GM19455 (cell line): ENCODE results near the gene SMG5.
"Not testable (repeated sequence)": the region's sequence is repeated elsewhere in the genome, so short reads cannot be mapped to it uniquely, and the experiment has no call there.

Source experiments
- ATAC-seq: cut with Tn5 transposase; IDR thresholded peaks from one replicate; pipeline ENCODE4 v1.9.1; 2021; ENCODE audit not compliant: unreplicated experiment

SMG5 gene

GRCh38 chr1:156282479-156283222 is at the start of gene SMG5:
SMG5 (minus strand) TSS chr1:156282825; CDS start chr1:156282680, 145 bp downstream.
- ATAC-seq, result peak; percentile 79

DNA sequence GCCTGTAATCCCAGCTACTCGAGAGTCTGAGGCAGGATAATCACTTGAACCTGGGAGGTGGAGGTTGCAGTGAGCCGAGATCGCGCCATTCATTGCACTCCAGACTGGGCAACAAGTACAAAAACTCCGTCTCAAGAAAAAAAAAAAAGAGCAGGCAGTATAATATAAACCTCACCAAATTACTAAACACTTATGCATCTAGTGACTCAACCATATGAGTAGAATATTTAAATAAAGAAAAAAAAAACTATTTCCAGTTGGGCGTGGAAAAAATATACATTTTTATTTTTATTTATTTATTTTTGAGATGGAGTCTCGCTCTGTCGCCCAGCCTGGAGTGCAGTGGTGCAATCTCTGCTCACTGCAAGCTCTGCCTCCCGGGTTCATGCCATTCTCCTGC is 40.6 kb upstream of the SMG5 start:
- ATAC-seq, result not testable (repeated sequence)

DNA sequence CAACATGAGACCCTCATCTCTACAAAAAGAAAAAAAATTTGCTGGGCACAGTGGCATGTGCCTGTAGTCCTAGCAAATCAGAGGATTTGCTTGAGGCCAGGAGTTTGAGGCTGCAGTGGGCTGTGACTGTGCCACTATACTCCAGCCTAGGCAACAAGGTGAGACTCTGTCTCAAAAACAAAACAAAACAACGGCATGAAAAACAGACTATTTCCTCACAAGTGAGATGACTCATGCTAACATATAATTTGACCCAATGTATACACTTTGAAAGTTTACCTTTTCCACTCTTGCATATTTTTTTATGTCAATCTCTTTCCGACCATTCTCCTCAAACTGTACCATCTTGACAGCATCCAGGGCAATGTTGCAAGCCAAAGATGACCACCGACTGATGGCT is 37.9 kb upstream of the SMG5 start:
- no peak for ATAC-seq

GRCh38 chr1:156319664-156320063 is 37.0 kb upstream of the SMG5 start:
- ATAC-seq, result no peak

DNA sequence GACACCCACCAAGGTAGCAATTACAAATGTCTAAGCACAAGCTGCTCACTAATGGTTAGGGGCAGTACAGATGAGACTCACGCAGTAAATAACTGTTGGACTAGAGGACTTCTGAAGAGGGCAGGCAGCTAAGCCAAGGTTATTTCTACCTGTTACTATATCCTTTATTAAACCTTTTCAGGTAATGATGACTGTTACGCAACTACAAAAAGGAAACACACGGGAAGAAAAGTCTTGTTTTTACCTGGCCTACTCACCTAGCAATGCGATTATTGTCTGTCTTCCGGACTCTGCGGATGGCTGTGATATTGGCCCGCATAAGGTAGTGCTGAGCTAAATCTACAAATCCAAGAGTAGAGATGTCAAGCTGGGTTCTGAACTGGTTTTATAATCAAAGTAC is 34.3 kb upstream of the SMG5 start:
- ATAC-seq, result no peak

GRCh38 chr1:156310962-156311361 is 28.3 kb upstream of the SMG5 start:
- ATAC-seq, result no peak

DNA sequence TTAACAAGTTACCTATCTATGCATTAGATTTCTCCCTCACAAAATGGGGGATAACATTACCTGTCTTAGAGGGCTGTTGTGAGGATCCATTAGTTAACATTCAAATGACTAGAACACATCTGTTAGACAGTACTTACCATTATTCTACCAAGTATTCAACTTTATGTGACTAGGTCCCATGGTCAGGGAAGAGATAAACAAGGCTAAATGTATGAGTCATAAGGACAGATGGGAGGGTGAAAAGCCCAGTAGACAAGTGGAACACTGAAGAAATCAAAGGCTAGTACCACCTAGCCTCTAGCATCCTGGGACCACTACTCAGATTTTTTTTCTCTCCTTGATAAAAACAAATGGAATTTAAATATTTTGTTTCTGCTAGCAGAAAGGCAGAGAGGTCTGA is 25.5 kb upstream of the SMG5 start:
- ATAC-seq, result no peak

- ATAC-seq, result no peak
Measured at GRCh38 chr1:156305215-156305614, 22.6 kb upstream of the SMG5 start.

GRCh38 chr1:156303241-156303640 is 20.6 kb upstream of the SMG5 start:
- ATAC-seq, result no peak

GRCh38 chr1:156298852-156299357 is 16.3 kb upstream of the SMG5 start, which contains the start of gene VHLL:
VHLL (minus strand) TSS chr1:156299307; CDS start chr1:156299189, 118 bp downstream.
- ATAC-seq, result no peak

DNA sequence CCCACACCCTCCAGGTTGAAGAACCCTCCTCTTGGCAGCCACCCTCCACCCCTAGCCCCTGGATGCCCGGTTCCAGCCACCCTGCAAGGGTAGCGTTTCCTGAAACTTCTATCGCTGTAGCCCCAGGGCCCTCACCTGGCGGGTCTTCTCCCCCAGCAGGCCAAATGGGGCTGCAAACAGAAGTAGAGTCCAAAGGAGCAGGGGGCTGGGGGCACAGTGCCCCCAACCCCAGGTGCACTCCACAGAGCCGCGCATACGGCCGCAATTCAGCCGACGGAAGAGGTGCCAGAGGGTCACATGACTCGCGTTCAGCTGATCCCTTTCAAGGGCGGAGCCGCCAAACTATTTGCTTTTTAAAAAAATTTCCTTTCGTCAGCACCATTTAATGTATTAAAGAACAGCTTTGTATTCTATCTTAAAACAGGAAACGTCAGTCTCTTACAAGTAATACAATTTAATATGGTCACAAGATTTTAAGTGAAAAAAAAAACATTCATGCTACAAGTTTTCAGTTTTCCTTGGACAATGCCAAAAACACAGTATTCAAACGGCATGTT is 12.8 kb upstream of the SMG5 start, which contains the start of gene GLMP:
TSS of gene GLMP (minus strand) at position 289 of the 557 bp plus-strand sequence. CDS start at position 255, 34 bp downstream.
- no peak for ATAC-seq

DNA sequence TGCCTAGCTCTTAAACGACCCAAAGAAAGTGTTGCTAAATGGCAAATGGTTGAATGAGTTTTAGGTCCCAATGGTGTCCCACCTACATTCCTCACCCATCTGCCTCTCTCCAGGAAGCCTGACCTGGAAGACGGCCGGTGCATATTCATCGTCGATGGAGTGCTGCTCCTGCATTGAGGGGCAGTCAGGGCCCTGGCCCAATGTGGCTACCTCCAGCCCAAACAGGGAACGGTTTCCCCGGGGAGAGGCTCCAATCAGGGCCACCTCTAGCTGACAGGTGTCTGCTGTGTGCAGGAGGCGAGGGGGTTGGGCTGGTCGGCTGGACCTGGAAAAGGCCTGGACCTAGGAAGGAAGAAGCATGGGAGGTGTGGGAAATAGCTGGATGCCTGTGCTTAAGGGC is 11.3 kb upstream of the SMG5 start:
- no peak for ATAC-seq

DNA sequence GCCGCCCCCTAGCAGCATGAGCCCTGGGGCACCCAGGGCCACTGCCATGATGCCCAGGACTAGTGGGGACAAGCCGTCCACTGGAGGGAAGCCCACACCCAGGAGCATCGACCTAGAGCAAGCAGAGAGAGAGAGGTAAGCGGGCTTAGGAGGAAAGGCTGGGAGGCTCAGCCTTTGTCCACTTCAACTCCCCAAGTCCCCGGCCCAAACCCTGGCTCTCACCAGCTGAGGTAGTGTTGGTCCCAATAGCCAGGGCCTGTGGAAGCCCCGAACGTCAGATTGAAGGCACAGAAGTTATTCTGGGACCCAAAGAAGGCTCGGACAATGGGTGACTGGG is 10.4 kb upstream of the SMG5 start:
- ATAC-seq, result no peak

DNA sequence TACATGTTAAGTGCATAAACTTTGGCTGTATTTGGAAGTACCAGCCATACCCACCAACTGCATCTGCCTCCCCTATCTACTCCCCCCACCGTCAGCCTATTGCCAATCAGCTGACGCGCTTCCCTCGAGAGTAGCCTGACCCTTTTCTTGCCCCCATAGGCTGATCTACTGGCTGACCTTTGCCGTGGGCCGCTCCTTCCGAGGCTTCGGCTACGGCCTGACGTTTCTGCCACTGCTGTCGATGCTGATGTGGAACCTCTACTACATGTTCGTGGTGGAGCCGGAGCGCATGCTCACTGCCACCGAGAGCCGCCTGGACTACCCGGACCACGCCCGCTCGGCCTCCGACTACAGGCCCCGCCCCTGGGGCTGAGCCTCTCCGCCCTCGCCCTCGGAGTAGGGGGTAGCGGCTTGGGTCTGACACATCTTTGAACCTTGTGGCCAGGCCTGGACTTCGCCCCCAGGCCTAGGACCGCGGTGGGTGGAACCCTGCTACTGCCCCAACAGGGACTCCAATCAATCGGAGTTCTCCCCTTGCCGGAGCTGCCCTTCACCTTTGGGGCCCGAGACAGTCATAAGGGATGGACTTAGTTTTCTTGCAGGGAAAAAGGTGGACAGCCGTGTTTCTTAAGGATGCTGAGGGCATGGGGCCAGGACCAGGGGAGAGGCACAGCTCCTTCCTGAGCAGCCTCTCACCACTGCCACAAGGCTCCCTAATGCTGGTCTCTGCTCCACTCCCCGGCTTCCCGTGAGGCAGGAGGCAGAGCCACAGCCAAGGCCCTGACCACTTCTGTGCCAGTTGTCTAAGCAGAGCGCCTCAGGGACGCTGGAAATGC is 8.8 kb upstream of the SMG5 start:
- ATAC-seq, result no peak

DNA sequence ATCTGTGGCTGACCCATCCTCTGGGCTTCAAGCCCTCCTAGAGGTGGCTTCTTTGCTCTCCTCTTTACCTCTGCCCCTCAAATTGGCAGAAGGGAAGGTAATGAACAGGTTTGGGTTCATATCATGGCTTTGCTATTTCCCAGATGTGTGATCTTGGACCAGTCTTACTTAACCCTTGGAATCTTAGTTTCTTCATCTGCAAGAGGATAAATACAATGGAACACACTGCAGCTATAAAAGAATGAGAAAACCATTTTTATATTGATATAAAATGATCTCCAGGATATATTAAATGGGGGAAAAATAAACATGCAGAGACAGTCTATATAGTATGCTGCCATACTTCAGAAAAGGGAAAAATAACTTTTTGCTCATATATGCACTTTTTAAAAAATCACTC is 7.2 kb upstream of the SMG5 start:
- no peak for ATAC-seq

DNA sequence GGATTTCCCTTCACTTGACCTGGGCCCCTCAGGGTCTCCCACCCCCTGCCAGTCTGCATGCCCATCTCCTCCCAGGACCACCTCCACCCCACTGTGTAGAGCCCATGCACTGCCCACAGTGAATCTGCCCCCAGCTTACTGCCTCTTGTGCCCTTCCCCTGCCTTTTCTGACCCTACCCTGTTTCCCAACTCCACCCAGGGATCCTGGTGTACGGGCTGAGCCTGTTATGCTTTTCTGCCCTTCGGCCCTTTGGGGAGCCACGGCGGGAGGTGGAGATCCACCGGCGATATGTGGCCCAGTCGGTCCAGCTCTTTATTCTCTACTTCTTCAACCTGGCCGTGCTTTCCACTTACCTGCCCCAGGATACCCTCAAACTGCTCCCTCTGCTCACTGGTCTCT is 3.4 kb upstream of the SMG5 start:
- no peak for ATAC-seq

GRCh38 chr1:156285437-156285836 is 2.8 kb upstream of the SMG5 start:
- ATAC-seq, result no peak

GRCh38 chr1:156284757-156285156 is 2.1 kb upstream of the SMG5 start:
- no peak for ATAC-seq

DNA sequence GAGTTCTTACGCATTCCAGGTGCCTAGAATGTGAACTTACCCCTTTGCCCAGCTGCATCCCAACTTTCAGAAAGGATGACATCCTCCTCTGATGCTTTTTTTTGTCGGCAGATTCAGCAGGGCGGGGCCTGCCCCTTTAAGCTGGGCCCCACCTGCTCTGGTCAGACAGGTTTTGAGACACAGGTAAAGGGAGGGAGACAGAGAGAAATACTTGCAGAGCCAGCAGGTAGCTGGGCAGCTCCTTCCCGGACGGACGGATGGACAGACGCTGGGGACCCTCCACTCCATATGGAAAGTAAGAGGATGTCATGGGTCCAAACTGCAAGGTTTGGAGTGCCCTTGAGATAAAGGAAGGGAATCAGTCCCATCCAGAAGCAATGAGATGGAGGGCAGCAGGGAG is 1.5 kb upstream of the SMG5 start, which contains the start of gene TMEM79:
TSS of gene TMEM79 (plus strand) at position 214 of the 400 bp plus-strand sequence. CDS start 902 bp downstream, outside the sequence.
- no peak for ATAC-seq

GRCh38 chr1:156283521-156283920 is 896 bp upstream of the SMG5 start:
- no peak for ATAC-seq

GRCh38 chr1:156281693-156282478 is 739 bp downstream of the SMG5 start:
- ATAC-seq, result no peak
